ENCODE data around the gene IL17RC.

The IL17RC gene

DNA sequence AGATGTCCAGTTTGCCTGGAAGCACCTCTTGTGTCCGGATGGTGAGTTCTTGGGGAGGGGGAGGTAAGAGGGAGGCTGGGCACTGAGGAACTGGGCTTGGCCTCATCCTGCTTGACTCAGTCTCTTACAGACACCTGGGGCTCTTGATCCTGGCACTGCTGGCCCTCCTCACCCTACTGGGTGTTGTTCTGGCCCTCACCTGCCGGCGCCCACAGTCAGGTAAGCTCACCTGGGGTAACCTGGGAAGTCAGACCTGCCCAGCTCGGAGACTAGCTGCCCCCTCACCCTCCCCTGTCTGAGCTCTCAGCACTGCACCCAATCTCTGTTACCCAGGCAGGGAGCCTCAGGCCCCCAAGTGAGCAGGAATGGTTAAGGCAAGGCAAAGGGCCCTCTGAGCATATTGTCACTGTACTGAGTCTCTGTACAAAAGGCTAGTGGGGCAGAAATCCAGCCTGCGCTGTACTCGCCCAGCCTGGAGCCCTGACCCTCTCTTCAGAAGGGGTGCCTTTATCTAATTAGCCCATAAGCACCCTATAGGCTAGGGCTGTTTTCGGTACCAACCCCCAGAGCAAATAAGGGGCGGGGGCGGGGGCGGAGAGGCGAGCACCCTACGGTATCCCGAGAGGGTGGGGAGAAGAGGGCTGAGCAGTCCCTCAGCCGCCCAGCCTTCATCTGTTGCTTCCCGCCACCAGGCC is 2.2 kb upstream of the IL17RC start:
- TF ChIP-seq POLR2AphosphoS5 (IDR thresholded peaks at IDR 0.05; ENCODE audit: low read depth, low read length) (no peak), TAF1 (IDR thresholded peaks at IDR 0.05; ENCODE audit: low read depth, low read length) (no peak), PAX5 (IDR thresholded peaks at IDR 0.05; ENCODE audit: insufficient read depth, low read length, severe bottlenecking) (no peak), POU2F2 (IDR thresholded peaks at IDR 0.05; ENCODE audit: low read depth, low read length) (no peak), POLR2A (IDR thresholded peaks at IDR 0.05; ENCODE audit: low read depth, low read length) (no peak), SPI1 (IDR thresholded peaks at IDR 0.05; ENCODE audit: low read depth, low read length) (no peak)
- DNase-seq (ENCODE audit: insufficient read length, low spot score) (no peak), FAIRE-seq (no peak)

DNA sequence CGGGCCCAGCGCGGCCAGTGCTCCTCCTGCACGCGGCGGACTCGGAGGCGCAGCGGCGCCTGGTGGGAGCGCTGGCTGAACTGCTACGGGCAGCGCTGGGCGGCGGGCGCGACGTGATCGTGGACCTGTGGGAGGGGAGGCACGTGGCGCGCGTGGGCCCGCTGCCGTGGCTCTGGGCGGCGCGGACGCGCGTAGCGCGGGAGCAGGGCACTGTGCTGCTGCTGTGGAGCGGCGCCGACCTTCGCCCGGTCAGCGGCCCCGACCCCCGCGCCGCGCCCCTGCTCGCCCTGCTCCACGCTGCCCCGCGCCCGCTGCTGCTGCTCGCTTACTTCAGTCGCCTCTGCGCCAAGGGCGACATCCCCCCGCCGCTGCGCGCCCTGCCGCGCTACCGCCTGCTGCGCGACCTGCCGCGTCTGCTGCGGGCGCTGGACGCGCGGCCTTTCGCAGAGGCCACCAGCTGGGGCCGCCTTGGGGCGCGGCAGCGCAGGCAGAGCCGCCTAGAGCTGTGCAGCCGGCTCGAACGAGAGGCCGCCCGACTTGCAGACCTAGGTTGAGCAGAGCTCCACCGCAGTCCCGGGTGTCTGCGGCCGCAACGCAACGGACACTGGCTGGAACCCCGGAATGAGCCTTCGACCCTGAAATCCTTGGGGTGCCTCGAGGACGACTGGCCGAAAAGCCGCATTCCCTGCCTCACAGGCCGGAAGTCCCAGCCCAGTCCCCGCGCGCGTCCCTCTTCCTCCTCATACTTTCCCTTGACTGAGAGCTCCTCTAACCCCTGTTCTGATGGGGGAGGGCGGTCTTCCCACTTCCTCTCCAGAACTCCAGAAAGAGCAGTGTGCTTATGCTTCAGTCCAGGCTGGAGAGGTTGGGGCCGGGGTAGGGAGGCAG is 1.4 kb upstream of the IL17RC start:
- TF ChIP-seq TAF1 (IDR thresholded peaks at IDR 0.05; ENCODE audit: low read depth, low read length) (no peak), SPI1 (IDR thresholded peaks at IDR 0.05; ENCODE audit: low read depth, low read length) (no peak; the same call in 1 of the 2 replicates), POLR2A (IDR thresholded peaks at IDR 0.05; ENCODE audit: low read depth, low read length) (no peak), PAX5 (IDR thresholded peaks at IDR 0.05; ENCODE audit: insufficient read depth, low read length, severe bottlenecking) (no peak), POU2F2 (IDR thresholded peaks at IDR 0.05; ENCODE audit: low read depth, low read length) (no peak), POLR2AphosphoS5 (IDR thresholded peaks at IDR 0.05; ENCODE audit: low read depth, low read length) (no peak)
- FAIRE-seq = no peak
- peak; percentile 37 for DNase-seq (ENCODE audit: insufficient read length, low spot score)

GRCh38 chr3:9916346-9916733 is 558 bp upstream of the IL17RC start:
- no peak for TF ChIP-seq POLR2A (IDR thresholded peaks at IDR 0.05; ENCODE audit: low read depth, low read length)
- no peak for TF ChIP-seq PAX5 (IDR thresholded peaks at IDR 0.05; ENCODE audit: insufficient read depth, low read length, severe bottlenecking)
- TF ChIP-seq SPI1 (IDR thresholded peaks at IDR 0.05; ENCODE audit: low read depth, low read length) = no peak
- TF ChIP-seq POLR2AphosphoS5 (IDR thresholded peaks at IDR 0.05; ENCODE audit: low read depth, low read length) = no peak
- no peak for TF ChIP-seq POU2F2 (IDR thresholded peaks at IDR 0.05; ENCODE audit: low read depth, low read length)
- TF ChIP-seq TAF1 (IDR thresholded peaks at IDR 0.05; ENCODE audit: low read depth, low read length) = no peak
- FAIRE-seq (no peak), DNase-seq (ENCODE audit: insufficient read length, low spot score) (no peak)

GRCh38 chr3:9917820-9918219 is 922 bp downstream of the IL17RC start:
- FAIRE-seq (no peak), DNase-seq (ENCODE audit: insufficient read length, low spot score) (no peak)
- no peak for TF ChIP-seq POLR2A (IDR thresholded peaks at IDR 0.05; ENCODE audit: low read depth, low read length)
- TF ChIP-seq TAF1 (IDR thresholded peaks at IDR 0.05; ENCODE audit: low read depth, low read length) = no peak
- no peak for TF ChIP-seq POLR2AphosphoS5 (IDR thresholded peaks at IDR 0.05; ENCODE audit: low read depth, low read length)
- no peak for TF ChIP-seq PAX5 (IDR thresholded peaks at IDR 0.05; ENCODE audit: insufficient read depth, low read length, severe bottlenecking)
- TF ChIP-seq POU2F2 (IDR thresholded peaks at IDR 0.05; ENCODE audit: low read depth, low read length) = no peak
- TF ChIP-seq SPI1 (IDR thresholded peaks at IDR 0.05; ENCODE audit: low read depth, low read length) = no peak

GRCh38 chr3:9918261-9919038 is 1.6 kb downstream of the IL17RC start:
- DNase-seq (ENCODE audit: insufficient read length, low spot score) = no peak
- FAIRE-seq = no peak
- TF ChIP-seq SPI1 (IDR thresholded peaks at IDR 0.05; ENCODE audit: low read depth, low read length) (no peak), POU2F2 (IDR thresholded peaks at IDR 0.05; ENCODE audit: low read depth, low read length) (no peak), POLR2A (IDR thresholded peaks at IDR 0.05; ENCODE audit: low read depth, low read length) (no peak), PAX5 (IDR thresholded peaks at IDR 0.05; ENCODE audit: insufficient read depth, low read length, severe bottlenecking) (no peak), TAF1 (IDR thresholded peaks at IDR 0.05; ENCODE audit: low read depth, low read length) (no peak), POLR2AphosphoS5 (IDR thresholded peaks at IDR 0.05; ENCODE audit: low read depth, low read length) (no peak)

- FAIRE-seq (no peak), DNase-seq (ENCODE audit: insufficient read length, low spot score) (no peak)
- TF ChIP-seq TAF1 (IDR thresholded peaks at IDR 0.05; ENCODE audit: low read depth, low read length) (no peak), SPI1 (IDR thresholded peaks at IDR 0.05; ENCODE audit: low read depth, low read length) (no peak), POLR2A (IDR thresholded peaks at IDR 0.05; ENCODE audit: low read depth, low read length) (no peak), PAX5 (IDR thresholded peaks at IDR 0.05; ENCODE audit: insufficient read depth, low read length, severe bottlenecking) (no peak), POU2F2 (IDR thresholded peaks at IDR 0.05; ENCODE audit: low read depth, low read length) (no peak)
Measured at GRCh38 chr3:9928158-9928557, 11.3 kb downstream of the IL17RC start.

DNA sequence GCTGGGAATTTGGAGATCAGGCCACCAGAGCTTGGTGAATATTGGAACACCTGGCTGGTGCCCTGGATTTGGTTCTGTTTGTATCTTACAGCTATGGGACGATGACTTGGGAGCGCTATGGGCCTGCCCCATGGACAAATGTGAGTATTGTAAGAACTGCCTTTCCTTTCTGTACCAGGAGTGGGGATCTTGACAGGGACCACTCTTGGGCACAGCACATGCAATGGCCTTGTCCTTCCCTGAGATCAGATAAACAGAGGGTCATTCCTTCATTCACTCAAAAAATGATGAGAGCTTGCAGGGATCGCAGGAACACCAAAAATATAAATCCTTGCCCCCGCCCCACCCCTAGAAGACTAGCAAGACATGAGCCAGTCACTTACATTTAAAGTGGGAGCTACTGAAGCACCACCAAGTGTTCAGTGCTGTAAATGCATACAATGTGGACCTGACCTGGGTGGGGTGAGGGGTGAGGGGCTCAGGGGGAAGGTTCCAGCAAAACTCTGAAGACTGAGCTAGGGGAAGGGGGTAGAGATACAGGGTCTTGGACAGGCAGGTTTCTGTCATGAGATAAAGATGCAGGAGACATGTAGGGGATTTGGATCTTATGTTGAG is 14.0 kb downstream of the IL17RC start:
- TF ChIP-seq SPI1 (IDR thresholded peaks at IDR 0.05; ENCODE audit: low read depth, low read length) (no peak), POU2F2 (IDR thresholded peaks at IDR 0.05; ENCODE audit: low read depth, low read length) (no peak), PAX5 (IDR thresholded peaks at IDR 0.05; ENCODE audit: insufficient read depth, low read length, severe bottlenecking) (no peak), POLR2A (IDR thresholded peaks at IDR 0.05; ENCODE audit: low read depth, low read length) (no peak), TAF1 (IDR thresholded peaks at IDR 0.05; ENCODE audit: low read depth, low read length) (no peak), POLR2AphosphoS5 (IDR thresholded peaks at IDR 0.05; ENCODE audit: low read depth, low read length) (no peak)
- DNase-seq (ENCODE audit: insufficient read length, low spot score) (no peak), FAIRE-seq (no peak)

- no peak for DNase-seq (ENCODE audit: insufficient read length, low spot score)
- FAIRE-seq = no peak
- TF ChIP-seq POLR2A (IDR thresholded peaks at IDR 0.05; ENCODE audit: low read depth, low read length) (no peak), SPI1 (IDR thresholded peaks at IDR 0.05; ENCODE audit: low read depth, low read length) (no peak), TAF1 (IDR thresholded peaks at IDR 0.05; ENCODE audit: low read depth, low read length) (peak; percentile 26; the same call in 1 of the 2 replicates), POLR2AphosphoS5 (IDR thresholded peaks at IDR 0.05; ENCODE audit: low read depth, low read length) (no peak), POU2F2 (IDR thresholded peaks at IDR 0.05; ENCODE audit: low read depth, low read length) (no peak), PAX5 (IDR thresholded peaks at IDR 0.05; ENCODE audit: insufficient read depth, low read length, severe bottlenecking) (no peak)
Measured at GRCh38 chr3:9932535-9932842, 15.6 kb downstream of the IL17RC start.

All from GM12891 (cell line).